GM12878 (cell line): ENCODE results near the gene LIPE. TPM values are rescaled to one million over a fixed set of nuclear protein-coding genes. Genes with fewer than 3 reads are reported as not detected.

Source experiments
- ATAC-seq: fragments of 200-7000 bp; cut with Tn5 transposase; 3 replicates; pipeline ENCODE4 v1.9.1; 2020; ENCODE audit warnings: mild to moderate bottlenecking, moderate library complexity
- BruUV-seq: library from RNA; stranded (reverse); fragments of 400-500 nt; replicated peaks from 2 replicates; lab custom pipeline; 2021; lab: Mats Ljungman, UMichigan
- CTCF ChIA-PET: fragments of 300-600 bp; sonication (Branson Sonifier 250); formaldehyde crosslinking; extraction: SDS; loops from one replicate; lab custom pipeline; 2021; ENCODE audit warnings: inconsistent platforms; lab: Yijun Ruan, JAX
- POLR2A ChIA-PET: fragments of 350-600 bp; formaldehyde crosslinking; extraction: SDS; loops from one replicate; lab custom pipeline; 2021; ENCODE audit warnings: inconsistent platforms; lab: Charles Lee
- RAD21 ChIA-PET: fragments of 300-600 bp; sonication (Branson Sonifier 250); formaldehyde crosslinking; loops from one replicate; lab custom pipeline; 2023; ENCODE audit warnings: antibody characterized with exemption; ENCODE audit not compliant: unreplicated experiment; lab: Charles Lee
- SMC1A ChIA-PET: fragments of 300-600 bp; sonication (Branson Sonifier 250); formaldehyde crosslinking; loops from one replicate; lab custom pipeline; 2023; ENCODE audit not compliant: unreplicated experiment, uncharacterized antibody; lab: Charles Lee
- DNase-seq: peaks from one replicate; pipeline ENCODE4 v3.0.0-alpha.2; 2011; ENCODE audit warnings: low read depth, low spot score
- FAIRE-seq: peaks from 3 replicates; lab custom pipeline; 2011; peaks lifted over from hg19 to GRCh38; lab: Jason Lieb, UNC
- H2AFZ ChIP-seq: 2 replicates; pipeline ENCODE4 v1.6.0; 2011; ENCODE audit warnings: low read depth, low read length, control low read depth; ENCODE audit not compliant: control insufficient read depth
- H3K27ac ChIP-seq: 2 replicates; pipeline ENCODE4 v1.5.1; 2011; ENCODE audit warnings: control low read depth; ENCODE audit not compliant: control insufficient read depth, insufficient read depth
- H3K27me3 ChIP-seq, 2 experiments: replicated peaks in 1 of 2; 2 replicates each; pipeline versions ENCODE4 v1.6.0 to v1.6.1; 2011; ENCODE audit warnings: low read length in 1 of 2; ENCODE audit not compliant: control insufficient read depth in 2 of 2, insufficient read depth in 2 of 2
- H3K36me3 ChIP-seq, 2 experiments: 2 replicates each; pipeline ENCODE4 v1.5.1; 2011; ENCODE audit warnings: low read length in 1 of 2; ENCODE audit not compliant: control insufficient read depth in 2 of 2, insufficient read depth in 2 of 2
- H3K4me1 ChIP-seq: 2 replicates; pipeline ENCODE4 v1.6.1; 2011; ENCODE audit warnings: mild to moderate bottlenecking, low read length, moderate library complexity, mixed read lengths; ENCODE audit not compliant: control insufficient read depth, insufficient read depth
- H3K4me2 ChIP-seq: 2 replicates; pipeline ENCODE4 v1.6.0; 2011; ENCODE audit warnings: control low read depth; ENCODE audit not compliant: control insufficient read depth, insufficient read depth
- H3K4me3 ChIP-seq: fragments of 200-600 bp; sonication (generic); 2 replicates; pipeline ENCODE4 v1.5.1; 2016
- H3K79me2 ChIP-seq: 2 replicates; pipeline ENCODE4 v1.6.0; 2011; ENCODE audit warnings: low read length; ENCODE audit not compliant: control insufficient read depth, insufficient read depth
- H3K9ac ChIP-seq: 2 replicates; pipeline ENCODE4 v1.8.0; 2011; ENCODE audit warnings: low read length, control low read depth, mixed read lengths; ENCODE audit not compliant: control insufficient read depth, insufficient read depth
- H3K9me3 ChIP-seq: replicated peaks from 3 replicates; pipeline ENCODE4 v1.5.1; 2011; ENCODE audit warnings: mild to moderate bottlenecking, low read length; ENCODE audit not compliant: control insufficient read depth, insufficient read depth
- H4K20me1 ChIP-seq: 2 replicates; pipeline ENCODE4 v1.6.0; 2011; ENCODE audit not compliant: control insufficient read depth, insufficient read depth
- FOXK2 ChIP-seq: fragments of 450-650 bp; IDR thresholded peaks from 2 replicates; pipeline ENCODE4 v1.6.1; 2017; ENCODE audit warnings: mild to moderate bottlenecking, moderate library complexity
- IRF4 ChIP-seq: IDR thresholded peaks from 2 replicates; pipeline ENCODE4 v1.6.1; 2011; ENCODE audit warnings: low read depth, low read length
- KDM1A ChIP-seq: fragments of 200-600 bp; sonication (generic); IDR thresholded peaks from 2 replicates; pipeline ENCODE4 v1.6.1; 2016; ENCODE audit warnings: borderline replicate concordance
- LARP7 ChIP-seq: fragments of 450-650 bp; IDR thresholded peaks from 2 replicates; pipeline ENCODE4 v1.6.1; 2017; ENCODE audit warnings: mild to moderate bottlenecking
- RAD21 ChIP-seq: IDR thresholded peaks from 2 replicates; pipeline ENCODE4 v1.6.1; 2011; ENCODE audit warnings: mild to moderate bottlenecking, low read depth, low read length, moderate library complexity; ENCODE audit not compliant: insufficient read depth
- SMAD1 ChIP-seq: fragments of 450-650 bp; IDR thresholded peaks from 2 replicates; pipeline ENCODE4 v1.6.1; 2018; ENCODE audit warnings: mild to moderate bottlenecking, low read depth; ENCODE audit not compliant: partially characterized antibody
- TCF7 ChIP-seq: IDR thresholded peaks from 2 replicates; pipeline ENCODE4 v1.6.1; 2014; ENCODE audit warnings: antibody characterized with exemption, borderline replicate concordance
- ZNF622 ChIP-seq: fragments of 450-650 bp; IDR thresholded peaks from 2 replicates; pipeline ENCODE4 v1.6.1; 2017; ENCODE audit warnings: mild to moderate bottlenecking, inconsistent platforms
- ZSCAN29 ChIP-seq: fragments of 450-650 bp; IDR thresholded peaks from 2 replicates; pipeline ENCODE4 v1.6.1; 2017; ENCODE audit warnings: mild to moderate bottlenecking, moderate library complexity
- whole genome bisulfite sequencing: methylation state at CpG from one replicate; pipeline ENCODE4 v1.1.6; 2016; ENCODE audit warnings: low lambda C conversion rate; ENCODE audit not compliant: insufficient replicate concordance, insufficient coverage; ENCODE audit errors: missing lambda C conversion rate; 5-methylcytosine and 5-hydroxymethylcytosine counted together
- in situ Hi-C: fragments of 300-500 bp; cut with MboI; formaldehyde crosslinking; loops from 9 replicates; pipeline ENCODE4 v1.14.3; 2018; ENCODE audit warnings: mixed read lengths
- intact Hi-C: fragments of 100-400 bp; cut with micrococcal nuclease; formaldehyde crosslinking; loops from one replicate; pipeline ENCODE4 v1.14.2; 2022; ENCODE audit not compliant: unreplicated experiment
- polyA plus RNA-seq, 11 experiments: library from polyadenylated mRNA; depleted of rRNA in 4 of 11; unstranded in 6 of 11; stranded (reverse) in 5 of 11; fragments of >200 nt; fragmentation: Nextera tagmentation in 4 of 11; fragmentation: Illumina TruSeq in 1 of 11; extraction: Ambion mirVana in 4 of 11; extraction: Trizol in 1 of 11; gene quantifications; 1 replicate in 1 of 11; 2 replicates in 10 of 11; pipeline versions ENCODE4 v1.2.1 to v1.2.3, GENCODE V29; 2011 to 2016; ENCODE audit warnings: inconsistent platforms in 2 of 11, missing spikeins in 2 of 11, low read depth in 1 of 11
- total RNA-seq, 4 experiments: library from RNA; depleted of rRNA in 3 of 4; stranded (reverse); fragments of >200 nt in 3 of 4; fragmentation: Illumina TruSeq in 1 of 4; extraction: Trizol in 1 of 4; gene quantifications; 2 replicates each; pipeline versions ENCODE4 v1.2.1 to v1.2.3, GENCODE V29; 2013 to 2021
- TF ChIP-seq, protein P1 (sequence below): IDR thresholded peaks from 2 replicates; pipeline ENCODE4 v1.6.1; 2011; ENCODE audit warnings: low read depth, low read length, improper control_type of control experiment, borderline replicate concordance
- TF ChIP-seq, protein P2 (sequence below): IDR thresholded peaks from 2 replicates; pipeline ENCODE4 v1.6.1; 2011; ENCODE audit warnings: borderline replicate concordance, low read depth, mild to moderate bottlenecking, moderate library complexity, low read length; ENCODE audit not compliant: insufficient read depth, poor library complexity, severe bottlenecking
- TF ChIP-seq, protein P3 (sequence below): fragments of 450-650 bp; IDR thresholded peaks from 2 replicates; pipeline ENCODE4 v1.6.1; 2017; ENCODE audit warnings: borderline replicate concordance
- TF ChIP-seq, protein P4 (sequence below): fragments of 450-650 bp; IDR thresholded peaks from 2 replicates; pipeline ENCODE4 v1.6.1; 2017; ENCODE audit warnings: mild to moderate bottlenecking, moderate library complexity

Gene LIPE
- total and polyA plus RNA-seq, 10 of the 15 experiments (the other 5 are each of a cell fraction or from before 2014, with no cell fraction given) = 0.02 to 33.3 (median 9.5) TPM

DNA sequence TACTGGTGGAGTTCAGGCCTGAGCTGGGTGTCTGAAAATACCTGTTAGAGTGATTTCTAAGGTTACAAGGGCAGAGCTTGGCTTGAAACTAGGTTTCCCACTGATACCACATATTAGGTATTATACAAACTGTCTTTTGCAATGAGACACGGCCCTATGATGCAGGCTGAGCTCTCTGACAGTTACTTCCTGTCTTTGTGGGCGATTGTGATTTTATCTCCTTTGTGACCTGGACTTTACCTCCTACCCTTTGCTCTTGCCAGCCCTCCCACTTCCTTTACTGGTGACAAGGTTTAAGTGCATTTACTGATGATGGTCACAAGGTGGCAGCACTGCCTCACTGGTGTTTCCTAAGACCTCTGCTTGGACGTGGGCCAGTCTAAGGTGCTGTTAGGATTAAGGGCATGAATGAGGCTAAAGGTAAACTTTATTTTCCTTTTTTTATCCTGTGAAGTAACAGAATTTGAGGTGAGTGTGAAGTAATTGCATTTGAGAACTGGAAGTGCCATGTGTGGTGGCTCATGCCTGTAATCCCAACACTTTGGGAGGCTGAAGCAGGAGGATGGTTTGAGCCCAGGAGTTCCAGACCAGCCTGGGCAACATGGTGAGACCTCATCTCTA is 23.2 kb upstream of the LIPE start:
- intact Hi-C loops = loop anchor here (1.0 kb wide), 2 partner anchors 79 to 146 kb away; no protein-coding TSS in a partner anchor
- FAIRE-seq (peak; percentile 97), DNase-seq (peak; percentile 84), ATAC-seq (peak; percentile 97)
- Histone ChIP-seq H3K9ac (no peak overlapping the region), H3K36me3 (no peaks in the 10 kb centered on the region), H3K4me1 (0 out of 2 replicates have a peak, but pooled peaks cover 3% of the 10 kb centered on the region), H3K9me3 (no peaks in the 10 kb centered on the region), H4K20me1 (no peaks in the 10 kb centered on the region), H2AFZ (peak overlapping the region; percentile 54; the same call in 1 of the 2 replicates), H3K79me2 (no peaks in the 10 kb centered on the region), H3K27ac (no peak overlapping the region), H3K27me3 (no peaks in the 10 kb centered on the region), H3K4me3 (no peak overlapping the region), H3K4me2 (peak overlapping the region; percentile 20; the same call in 1 of the 2 replicates)
- 1% methylated on average over 3 of the region's 3 CpGs for WGBS
- RAD21 ChIA-PET = interaction anchor here (0.6 to 6.3 kb wide), 18 partner anchors 9 to 112 kb away, joined by 3 to 177 read pairs (median 5); partner anchors contain the start of genes CEACAM1 and CXCL17
- in situ Hi-C loops = loop anchor here (5.0 kb wide), 1 partner anchor 77 kb away; the partner anchor contains the start of gene CEACAM1
- no TSS peak for BruUV-seq
- CTCF ChIA-PET = interaction anchor here (0.6 to 6.5 kb wide), 33 partner anchors 9 to 146 kb away, joined by 3 to 250 read pairs (median 5); partner anchors contain the start of genes CEACAM1 and CEACAM8
- POLR2A ChIA-PET = interaction anchor here (1.0 to 1.6 kb wide), 4 partner anchors 16 to 82 kb away, joined by 3 to 6 read pairs (median 5); no protein-coding TSS in a partner anchor
- SMC1A ChIA-PET = interaction anchor here (0.7 to 5.8 kb wide), 29 partner anchors 9 to 167 kb away, joined by 3 to 193 read pairs (median 4); partner anchors contain the start of genes CEACAM1 and CXCL17
- TF ChIP-seq ZSCAN29 (no peak), IRF4 (peak; percentile 60; the same call in 1 of the 2 replicates), ZNF622 (no peak), FOXK2 (no peak), KDM1A (no peak), TCF7 (no peak), LARP7 (no peak), SMAD1 (peak; percentile 61), RAD21 (peak; percentile 100)
- TF ChIP-seq, protein P1, sequence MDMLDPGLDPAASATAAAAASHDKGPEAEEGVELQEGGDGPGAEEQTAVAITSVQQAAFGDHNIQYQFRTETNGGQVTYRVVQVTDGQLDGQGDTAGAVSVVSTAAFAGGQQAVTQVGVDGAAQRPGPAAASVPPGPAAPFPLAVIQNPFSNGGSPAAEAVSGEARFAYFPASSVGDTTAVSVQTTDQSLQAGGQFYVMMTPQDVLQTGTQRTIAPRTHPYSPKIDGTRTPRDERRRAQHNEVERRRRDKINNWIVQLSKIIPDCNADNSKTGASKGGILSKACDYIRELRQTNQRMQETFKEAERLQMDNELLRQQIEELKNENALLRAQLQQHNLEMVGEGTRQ = no peak
- TF ChIP-seq, protein P2, sequence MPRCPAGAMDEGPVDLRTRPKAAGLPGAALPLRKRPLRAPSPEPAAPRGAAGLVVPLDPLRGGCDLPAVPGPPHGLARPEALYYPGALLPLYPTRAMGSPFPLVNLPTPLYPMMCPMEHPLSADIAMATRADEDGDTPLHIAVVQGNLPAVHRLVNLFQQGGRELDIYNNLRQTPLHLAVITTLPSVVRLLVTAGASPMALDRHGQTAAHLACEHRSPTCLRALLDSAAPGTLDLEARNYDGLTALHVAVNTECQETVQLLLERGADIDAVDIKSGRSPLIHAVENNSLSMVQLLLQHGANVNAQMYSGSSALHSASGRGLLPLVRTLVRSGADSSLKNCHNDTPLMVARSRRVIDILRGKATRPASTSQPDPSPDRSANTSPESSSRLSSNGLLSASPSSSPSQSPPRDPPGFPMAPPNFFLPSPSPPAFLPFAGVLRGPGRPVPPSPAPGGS = no peak
- TF ChIP-seq, protein P3, sequence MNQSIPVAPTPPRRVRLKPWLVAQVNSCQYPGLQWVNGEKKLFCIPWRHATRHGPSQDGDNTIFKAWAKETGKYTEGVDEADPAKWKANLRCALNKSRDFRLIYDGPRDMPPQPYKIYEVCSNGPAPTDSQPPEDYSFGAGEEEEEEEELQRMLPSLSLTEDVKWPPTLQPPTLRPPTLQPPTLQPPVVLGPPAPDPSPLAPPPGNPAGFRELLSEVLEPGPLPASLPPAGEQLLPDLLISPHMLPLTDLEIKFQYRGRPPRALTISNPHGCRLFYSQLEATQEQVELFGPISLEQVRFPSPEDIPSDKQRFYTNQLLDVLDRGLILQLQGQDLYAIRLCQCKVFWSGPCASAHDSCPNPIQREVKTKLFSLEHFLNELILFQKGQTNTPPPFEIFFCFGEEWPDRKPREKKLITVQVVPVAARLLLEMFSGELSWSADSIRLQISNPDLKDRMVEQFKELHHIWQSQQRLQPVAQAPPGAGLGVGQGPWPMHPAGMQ = no peak
- TF ChIP-seq, protein P4, sequence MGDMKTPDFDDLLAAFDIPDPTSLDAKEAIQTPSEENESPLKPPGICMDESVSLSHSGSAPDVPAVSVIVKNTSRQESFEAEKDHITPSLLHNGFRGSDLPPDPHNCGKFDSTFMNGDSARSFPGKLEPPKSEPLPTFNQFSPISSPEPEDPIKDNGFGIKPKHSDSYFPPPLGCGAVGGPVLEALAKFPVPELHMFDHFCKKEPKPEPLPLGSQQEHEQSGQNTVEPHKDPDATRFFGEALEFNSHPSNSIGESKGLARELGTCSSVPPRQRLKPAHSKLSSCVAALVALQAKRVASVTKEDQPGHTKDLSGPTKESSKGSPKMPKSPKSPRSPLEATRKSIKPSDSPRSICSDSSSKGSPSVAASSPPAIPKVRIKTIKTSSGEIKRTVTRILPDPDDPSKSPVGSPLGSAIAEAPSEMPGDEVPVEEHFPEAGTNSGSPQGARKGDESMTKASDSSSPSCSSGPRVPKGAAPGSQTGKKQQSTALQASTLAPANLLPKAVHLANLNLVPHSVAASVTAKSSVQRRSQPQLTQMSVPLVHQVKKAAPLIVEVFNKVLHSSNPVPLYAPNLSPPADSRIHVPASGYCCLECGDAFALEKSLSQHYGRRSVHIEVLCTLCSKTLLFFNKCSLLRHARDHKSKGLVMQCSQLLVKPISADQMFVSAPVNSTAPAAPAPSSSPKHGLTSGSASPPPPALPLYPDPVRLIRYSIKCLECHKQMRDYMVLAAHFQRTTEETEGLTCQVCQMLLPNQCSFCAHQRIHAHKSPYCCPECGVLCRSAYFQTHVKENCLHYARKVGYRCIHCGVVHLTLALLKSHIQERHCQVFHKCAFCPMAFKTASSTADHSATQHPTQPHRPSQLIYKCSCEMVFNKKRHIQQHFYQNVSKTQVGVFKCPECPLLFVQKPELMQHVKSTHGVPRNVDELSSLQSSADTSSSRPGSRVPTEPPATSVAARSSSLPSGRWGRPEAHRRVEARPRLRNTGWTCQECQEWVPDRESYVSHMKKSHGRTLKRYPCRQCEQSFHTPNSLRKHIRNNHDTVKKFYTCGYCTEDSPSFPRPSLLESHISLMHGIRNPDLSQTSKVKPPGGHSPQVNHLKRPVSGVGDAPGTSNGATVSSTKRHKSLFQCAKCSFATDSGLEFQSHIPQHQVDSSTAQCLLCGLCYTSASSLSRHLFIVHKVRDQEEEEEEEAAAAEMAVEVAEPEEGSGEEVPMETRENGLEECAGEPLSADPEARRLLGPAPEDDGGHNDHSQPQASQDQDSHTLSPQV = no peak
